ENCODE results near the gene EMC7. TPM values are rescaled to one million over a fixed set of nuclear protein-coding genes. Genes with fewer than 3 reads are reported as not detected.
"Not testable (repeated sequence)": the region's sequence is repeated elsewhere in the genome, so short reads cannot be mapped to it uniquely, and the experiment has no call there.

EMC7 gene
- total and polyA plus RNA-seq, 3 donors from 2014 or later, result 73.2 to 170 (median 74.6) TPM

DNA sequence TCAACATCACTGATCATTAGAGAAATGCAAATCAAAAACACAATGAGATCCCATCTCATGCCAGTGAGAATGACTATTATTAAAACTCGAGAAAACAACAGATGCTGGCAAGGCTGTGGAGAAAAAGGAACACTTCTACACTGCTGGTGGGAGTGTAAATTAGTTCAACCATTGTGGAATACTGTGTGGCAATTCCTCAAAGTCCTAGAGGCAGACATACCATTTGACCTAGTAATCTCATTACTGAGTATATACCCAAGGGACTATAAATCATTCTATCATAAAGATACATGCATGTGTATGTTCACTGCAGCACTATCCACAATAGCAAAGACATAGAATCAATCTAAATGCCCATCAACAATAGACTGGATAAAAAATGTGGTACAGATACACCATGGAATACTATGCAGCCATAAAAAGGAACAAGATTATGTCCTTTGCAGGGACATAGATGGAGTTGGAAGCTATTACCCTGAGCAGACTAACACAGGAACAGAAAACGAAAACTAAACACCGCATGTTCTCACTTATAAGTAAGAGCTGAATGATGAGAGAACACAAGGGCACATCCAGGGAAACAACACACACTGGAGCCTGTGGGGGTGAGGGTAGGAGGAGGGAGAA lies 47.5 kb downstream of the EMC7 start:
- intact Hi-C loops (cut with DNase I; ENCODE audit: low total_unique reads), result no loop called here
- Histone ChIP-seq H3K27me3 (no peaks in the 10 kb centered on the region), H3K27ac (no peak overlapping the region), H3K4me3 (no peak overlapping the region), H3K4me1 (no peaks in the 10 kb centered on the region), H3K36me3 (ENCODE audit: low read depth, missing control alignments) (no peaks in the 10 kb centered on the region), H3K9me3 (no peaks in the 10 kb centered on the region)
- DNase-seq, result no peak
- WGBS, 2 donors, result 90 to 94% methylated on average over 3 of the region's 3 CpGs
- TF ChIP-seq, protein P1, sequence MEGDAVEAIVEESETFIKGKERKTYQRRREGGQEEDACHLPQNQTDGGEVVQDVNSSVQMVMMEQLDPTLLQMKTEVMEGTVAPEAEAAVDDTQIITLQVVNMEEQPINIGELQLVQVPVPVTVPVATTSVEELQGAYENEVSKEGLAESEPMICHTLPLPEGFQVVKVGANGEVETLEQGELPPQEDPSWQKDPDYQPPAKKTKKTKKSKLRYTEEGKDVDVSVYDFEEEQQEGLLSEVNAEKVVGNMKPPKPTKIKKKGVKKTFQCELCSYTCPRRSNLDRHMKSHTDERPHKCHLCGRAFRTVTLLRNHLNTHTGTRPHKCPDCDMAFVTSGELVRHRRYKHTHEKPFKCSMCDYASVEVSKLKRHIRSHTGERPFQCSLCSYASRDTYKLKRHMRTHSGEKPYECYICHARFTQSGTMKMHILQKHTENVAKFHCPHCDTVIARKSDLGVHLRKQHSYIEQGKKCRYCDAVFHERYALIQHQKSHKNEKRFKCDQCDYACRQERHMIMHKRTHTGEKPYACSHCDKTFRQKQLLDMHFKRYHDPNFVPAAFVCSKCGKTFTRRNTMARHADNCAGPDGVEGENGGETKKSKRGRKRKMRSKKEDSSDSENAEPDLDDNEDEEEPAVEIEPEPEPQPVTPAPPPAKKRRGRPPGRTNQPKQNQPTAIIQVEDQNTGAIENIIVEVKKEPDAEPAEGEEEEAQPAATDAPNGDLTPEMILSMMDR (IDR thresholded peaks at IDR 0.05), result no peak
- TF ChIP-seq POLR2A (IDR thresholded peaks at IDR 0.05), result no peak

DNA sequence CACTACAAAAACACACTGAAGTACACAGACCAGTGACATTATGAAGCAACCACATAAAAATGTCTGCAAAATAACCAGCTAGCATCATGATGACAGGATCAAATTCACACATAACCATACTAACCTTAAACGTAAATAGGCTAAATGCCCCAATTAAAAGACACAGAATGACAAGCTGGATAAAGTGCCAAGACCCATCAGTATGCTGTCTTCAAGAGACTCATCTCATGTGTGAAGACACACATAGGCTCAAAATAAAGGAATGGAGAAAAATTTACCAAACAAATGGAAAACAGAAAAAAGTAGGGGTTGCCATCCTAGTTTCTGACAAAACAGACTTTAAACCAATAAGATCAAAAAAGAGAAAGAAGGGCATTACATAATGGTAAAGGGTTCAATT lies 51.3 kb downstream of the EMC7 start:
- intact Hi-C loops (cut with DNase I; ENCODE audit: low total_unique reads); H3K4me3 ChIP-seq; H3K36me3 ChIP-seq (ENCODE audit: low read depth, missing control alignments); DNase-seq; H3K4me1 ChIP-seq; H3K27ac ChIP-seq; H3K9me3 ChIP-seq; H3K27me3 ChIP-seq: not testable (repeated sequence)
- 86 to 95% methylated on average over 1 of the region's 1 CpG for WGBS, 2 donors

DNA sequence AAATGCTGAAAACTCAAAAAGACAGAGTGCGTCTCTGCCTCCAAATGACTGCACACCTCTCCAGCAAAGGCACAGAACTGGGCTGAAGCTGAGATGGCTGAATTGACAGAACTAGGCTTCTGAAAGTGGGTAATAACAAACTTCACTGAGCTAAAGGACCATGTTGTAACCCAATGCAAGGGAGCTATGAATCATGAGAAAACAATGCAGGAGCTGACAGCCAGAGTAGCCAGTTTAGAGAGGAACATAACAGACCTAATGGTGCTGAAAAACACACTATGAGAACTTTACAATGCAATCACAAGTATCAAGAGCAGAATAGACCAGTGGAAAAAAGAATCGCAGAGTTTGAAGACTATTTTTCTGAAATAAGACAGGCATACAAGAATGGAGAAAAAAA lies 52.5 kb downstream of the EMC7 start:
- intact Hi-C loops (cut with DNase I; ENCODE audit: low total_unique reads), result no loop called here
- 94% methylated on average over 2 of the region's 2 CpGs for WGBS, 2 donors
- TF ChIP-seq POLR2A (IDR thresholded peaks at IDR 0.05), result no peak
- TF ChIP-seq, protein P1 (IDR thresholded peaks at IDR 0.05), result no peak

DNA sequence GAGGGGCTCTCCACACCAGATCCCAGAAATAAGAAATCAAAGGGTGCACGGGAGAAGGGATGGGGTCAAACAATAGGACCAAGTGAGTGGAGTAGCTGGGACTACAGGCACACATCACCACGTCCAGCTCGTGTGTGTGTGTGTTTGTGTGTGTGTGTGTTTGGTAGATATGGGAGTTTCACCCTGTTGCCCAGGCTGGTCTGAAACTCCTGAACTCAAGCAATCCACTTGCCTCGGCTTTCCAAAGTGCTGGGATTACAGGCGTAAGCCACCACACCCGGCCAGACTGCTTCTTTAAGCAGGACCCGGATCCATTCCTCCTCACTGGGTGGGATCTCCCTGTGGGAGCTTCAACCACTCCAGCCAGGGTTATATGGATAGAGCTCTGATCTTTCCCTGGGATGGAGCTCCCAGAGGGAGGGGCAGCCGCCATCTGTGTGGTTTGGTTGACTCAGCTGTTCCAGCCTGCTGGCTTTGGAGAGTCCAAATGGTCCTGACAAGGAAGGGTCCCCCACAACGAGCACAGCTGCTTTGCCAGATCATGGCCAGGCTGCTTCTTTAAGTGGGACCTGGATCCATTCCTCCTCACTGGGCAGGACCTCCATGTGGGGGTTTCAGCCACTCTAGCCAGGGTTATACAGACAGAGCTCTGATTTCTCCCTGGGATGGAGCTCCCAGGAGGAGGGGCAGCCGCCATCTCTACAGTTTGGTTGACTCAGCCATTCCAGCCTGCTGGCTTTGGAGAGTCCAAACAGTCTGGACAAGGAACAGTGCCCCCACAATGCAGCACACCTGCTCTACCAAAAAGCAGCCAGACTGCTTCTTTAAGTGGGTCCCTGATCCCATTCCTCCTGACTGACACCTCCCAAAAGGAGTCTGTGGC lies 53.5 kb downstream of the EMC7 start:
- no peak overlapping the region for H3K4me3 ChIP-seq
- TF ChIP-seq, protein P1 (IDR thresholded peaks at IDR 0.05), result no peak
- TF ChIP-seq POLR2A (IDR thresholded peaks at IDR 0.05), result no peak
- H3K27me3 ChIP-seq, result no peaks in the 10 kb centered on the region
- DNase-seq, result no peak
- H3K36me3 ChIP-seq (ENCODE audit: low read depth, missing control alignments), result no peaks in the 10 kb centered on the region
- intact Hi-C loops (cut with DNase I; ENCODE audit: low total_unique reads), result no loop called here
- H3K27ac ChIP-seq, result no peak overlapping the region
- 55 to 71% methylated on average over 9 to 10 of the region's 10 CpGs for WGBS, 2 donors
- H3K9me3 ChIP-seq, result no peaks in the 10 kb centered on the region
- no peaks in the 10 kb centered on the region for H3K4me1 ChIP-seq

More for the DNA sequence above, 52.5 kb downstream of the EMC7 start:
- Histone ChIP-seq H3K36me3 (ENCODE audit: low read depth, missing control alignments) (no peaks in the 10 kb centered on the region), H3K4me1 (no peaks in the 10 kb centered on the region), H3K27me3 (no peaks in the 10 kb centered on the region), H3K27ac (no peak overlapping the region), H3K4me3 (no peak overlapping the region), H3K9me3 (no peaks in the 10 kb centered on the region)
- DNase-seq, result no peak

DNA sequence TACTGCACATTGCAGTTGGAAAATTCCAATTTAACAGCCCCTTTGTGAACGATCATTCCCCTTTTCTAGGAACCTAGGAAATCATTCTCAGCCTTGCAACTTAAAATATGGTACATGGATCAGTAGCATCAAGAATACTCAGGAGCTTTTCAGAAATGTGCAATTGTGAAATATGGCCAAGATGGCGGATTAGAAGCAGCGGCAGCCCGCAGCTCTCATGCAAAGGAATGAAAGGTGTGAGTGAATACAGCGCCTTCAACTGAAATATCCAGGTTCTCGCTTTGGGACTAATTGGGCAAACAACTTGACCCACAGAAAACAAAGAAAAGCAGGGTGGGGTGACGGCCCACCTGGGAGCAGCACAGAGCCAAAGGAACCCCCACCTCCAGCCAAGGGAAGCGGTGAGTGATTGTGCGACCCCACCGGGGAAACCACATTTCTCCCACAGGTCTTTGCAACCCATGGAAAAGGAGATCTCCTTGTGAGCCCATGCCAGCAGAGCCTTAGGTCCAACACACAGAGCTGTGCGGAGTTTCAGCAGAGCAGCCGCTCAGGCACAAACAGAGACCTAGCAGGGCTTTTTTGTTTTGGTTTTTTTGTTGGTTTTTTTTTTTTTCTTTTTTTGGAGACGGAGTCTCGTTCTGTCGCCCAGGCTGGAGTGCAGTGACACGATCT lies 55.1 kb downstream of the EMC7 start:
- no peaks in the 10 kb centered on the region for H3K27me3 ChIP-seq
- H3K4me3 ChIP-seq, result peak overlapping the region in 1 of 2 donors; percentile 20
- no peaks in the 10 kb centered on the region for H3K36me3 ChIP-seq (ENCODE audit: low read depth, missing control alignments)
- no peaks in the 10 kb centered on the region for H3K9me3 ChIP-seq
- no peaks in the 10 kb centered on the region for H3K4me1 ChIP-seq
- intact Hi-C loops (cut with DNase I; ENCODE audit: low total_unique reads), result no loop called here
- 55 to 75% methylated on average over 16 of the region's 16 CpGs for WGBS, 2 donors
- H3K27ac ChIP-seq, result no peak overlapping the region
- TF ChIP-seq POLR2A (IDR thresholded peaks at IDR 0.05), result no peak
- TF ChIP-seq, protein P1 (IDR thresholded peaks at IDR 0.05), result no peak
- no peak for DNase-seq

All from testis (tissue), 3 donors.